Testis (tissue), 2 donors: ENCODE data around the gene PAPSS2.

Source experiments
- CTCF ChIP-seq, 3 experiments: fragments of 450-650 bp in 2 of 3; fragments of 200-600 bp in 1 of 3; sonication (generic) in 1 of 3; IDR thresholded peaks; one replicate each; pipeline ENCODE4 v1.5.1; 2016 to 2019; ENCODE audit warnings: antibody characterized with exemption in 3 of 3, mild to moderate bottlenecking in 2 of 3, moderate library complexity in 1 of 3
- POLR2A ChIP-seq: fragments of 450-650 bp; IDR thresholded peaks from one replicate; pipeline ENCODE4 v1.6.1; 2017; ENCODE audit warnings: antibody characterized with exemption, mild to moderate bottlenecking, moderate library complexity

DNA sequence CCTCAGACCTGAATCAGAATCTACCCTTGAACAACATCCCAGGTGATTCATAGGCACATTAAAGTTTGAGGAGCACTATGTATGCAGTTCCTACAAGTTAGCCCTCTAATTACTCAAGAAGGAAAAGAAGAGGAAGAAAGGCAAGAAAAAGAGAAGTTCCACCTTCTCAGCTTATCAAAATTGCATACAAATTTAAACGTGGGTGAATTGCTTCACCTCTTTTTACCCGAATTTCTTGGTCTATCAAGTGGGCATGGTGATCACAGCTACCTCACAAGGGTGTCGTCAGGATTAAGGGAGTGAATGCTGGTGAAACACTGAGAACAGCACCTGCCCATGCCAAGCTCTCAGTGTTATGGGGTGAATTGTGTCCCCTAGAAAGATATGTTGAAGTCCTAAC is 43.8 kb upstream of the PAPSS2 start:
- TF ChIP-seq CTCF (IDR thresholded peaks at IDR 0.05) (no peak), POLR2A (no peak)
